ENCODE results near the gene CDH23.

Gene CDH23

GRCh38 chr10:71860243-71861029 lies 463.7 kb downstream of the CDH23 start:
- Histone ChIP-seq H3K27ac (peak overlapping the region; percentile 90), H4K20me1 (ENCODE audit: insufficient read depth) (no peaks in the 10 kb centered on the region), H3K27me3 (ENCODE audit: insufficient read depth, low read depth) (no peaks in the 10 kb centered on the region), H3K79me2 (ENCODE audit: insufficient read depth, low read depth) (no peaks in the 10 kb centered on the region), H3K4me1 (ENCODE audit: low read depth, poor library complexity, severe bottlenecking) (peaks cover 38% of the 10 kb centered on the region), H3K4me3 (IDR thresholded peaks at IDR 0.05; ENCODE audit: insufficient read depth, low read depth, low read length) (no peak overlapping the region), H3K36me3 (ENCODE audit: insufficient read depth) (no peaks in the 10 kb centered on the region), H3K9ac (peak overlapping the region; percentile 60; the same call in 1 of the 2 replicates), H2AFZ (ENCODE audit: low read depth) (peak overlapping the region; percentile 48), H3K4me2 (peak overlapping the region; percentile 33)
- no peak for TF ChIP-seq CTCF (conservative IDR thresholded peaks at IDR 0.05; ENCODE audit: low read depth, low read length)

- no peaks in the 10 kb centered on the region for H4K20me1 ChIP-seq (ENCODE audit: insufficient read depth)
- no peak overlapping the region for H3K9ac ChIP-seq
- no peaks in the 10 kb centered on the region for H3K27me3 ChIP-seq (ENCODE audit: insufficient read depth, low read depth)
- no peaks in the 10 kb centered on the region for H3K79me2 ChIP-seq (ENCODE audit: insufficient read depth, low read depth)
- no peak for TF ChIP-seq CTCF (conservative IDR thresholded peaks at IDR 0.05; ENCODE audit: low read depth, low read length)
- H3K36me3 ChIP-seq (ENCODE audit: insufficient read depth) = no peaks in the 10 kb centered on the region
- H3K27ac ChIP-seq = no peak overlapping the region
- peaks cover 65% of the 10 kb centered on the region for H3K4me1 ChIP-seq (ENCODE audit: low read depth, poor library complexity, severe bottlenecking)
- no peak overlapping the region for H3K4me2 ChIP-seq
- H2AFZ ChIP-seq (ENCODE audit: low read depth) = no peak overlapping the region
- H3K4me3 ChIP-seq (IDR thresholded peaks at IDR 0.05; ENCODE audit: insufficient read depth, low read depth, low read length) = no peak overlapping the region
Measured at GRCh38 chr10:71863203-71863602, 466.5 kb downstream of the CDH23 start.

DNA sequence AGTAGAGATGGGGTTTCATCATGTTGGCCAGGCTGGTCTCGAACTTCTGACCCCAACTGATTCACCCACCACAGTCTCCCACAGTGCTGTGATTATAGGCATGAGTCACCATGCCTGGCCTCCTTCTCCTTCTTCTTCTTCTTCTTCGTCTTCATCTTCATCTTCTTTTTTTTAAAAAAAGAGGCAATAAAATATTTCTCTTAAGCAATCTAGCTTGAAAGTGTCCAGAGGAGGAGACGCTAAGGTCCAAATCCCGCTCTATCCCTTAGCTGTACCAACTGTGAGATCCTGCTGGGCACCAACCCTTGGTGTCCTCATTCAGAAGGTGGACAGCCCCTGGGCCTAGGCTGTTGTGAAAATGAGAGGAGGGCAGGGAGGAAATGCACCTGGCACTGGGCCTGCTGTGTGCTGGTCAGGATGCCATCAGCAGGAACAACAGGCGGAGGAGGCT lies 468.2 kb downstream of the CDH23 start:
- TF ChIP-seq CTCF (conservative IDR thresholded peaks at IDR 0.05; ENCODE audit: low read depth, low read length) = no peak
- peak overlapping the region; percentile 25 for H3K4me2 ChIP-seq
- H2AFZ ChIP-seq (ENCODE audit: low read depth) = no peak overlapping the region
- H3K4me3 ChIP-seq (IDR thresholded peaks at IDR 0.05; ENCODE audit: insufficient read depth, low read depth, low read length) = no peak overlapping the region
- no peaks in the 10 kb centered on the region for H3K79me2 ChIP-seq (ENCODE audit: insufficient read depth, low read depth)
- no peaks in the 10 kb centered on the region for H4K20me1 ChIP-seq (ENCODE audit: insufficient read depth)
- H3K27me3 ChIP-seq (ENCODE audit: insufficient read depth, low read depth) = no peaks in the 10 kb centered on the region
- H3K27ac ChIP-seq = no peak overlapping the region
- peaks cover 67% of the 10 kb centered on the region for H3K4me1 ChIP-seq (ENCODE audit: low read depth, poor library complexity, severe bottlenecking)
- no peaks in the 10 kb centered on the region for H3K36me3 ChIP-seq (ENCODE audit: insufficient read depth)
- H3K9ac ChIP-seq = no peak overlapping the region
